Measurements from ENCODE around the gene ABCC3.

The ABCC3 gene

GRCh38 chr17:50621574-50622031 is 13.1 kb upstream of the ABCC3 start:
- TF ChIP-seq, protein P1, sequence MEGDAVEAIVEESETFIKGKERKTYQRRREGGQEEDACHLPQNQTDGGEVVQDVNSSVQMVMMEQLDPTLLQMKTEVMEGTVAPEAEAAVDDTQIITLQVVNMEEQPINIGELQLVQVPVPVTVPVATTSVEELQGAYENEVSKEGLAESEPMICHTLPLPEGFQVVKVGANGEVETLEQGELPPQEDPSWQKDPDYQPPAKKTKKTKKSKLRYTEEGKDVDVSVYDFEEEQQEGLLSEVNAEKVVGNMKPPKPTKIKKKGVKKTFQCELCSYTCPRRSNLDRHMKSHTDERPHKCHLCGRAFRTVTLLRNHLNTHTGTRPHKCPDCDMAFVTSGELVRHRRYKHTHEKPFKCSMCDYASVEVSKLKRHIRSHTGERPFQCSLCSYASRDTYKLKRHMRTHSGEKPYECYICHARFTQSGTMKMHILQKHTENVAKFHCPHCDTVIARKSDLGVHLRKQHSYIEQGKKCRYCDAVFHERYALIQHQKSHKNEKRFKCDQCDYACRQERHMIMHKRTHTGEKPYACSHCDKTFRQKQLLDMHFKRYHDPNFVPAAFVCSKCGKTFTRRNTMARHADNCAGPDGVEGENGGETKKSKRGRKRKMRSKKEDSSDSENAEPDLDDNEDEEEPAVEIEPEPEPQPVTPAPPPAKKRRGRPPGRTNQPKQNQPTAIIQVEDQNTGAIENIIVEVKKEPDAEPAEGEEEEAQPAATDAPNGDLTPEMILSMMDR (IDR thresholded peaks at IDR 0.05), result no peak
- H3K4me3 ChIP-seq, result no peak overlapping the region
- no peak for DNase-seq (ENCODE audit: low spot score)
- no peak overlapping the region for H3K27ac ChIP-seq

GRCh38 chr17:50624321-50624934 is 10.3 kb upstream of the ABCC3 start:
- Histone ChIP-seq H3K4me3 (no peak overlapping the region), H3K27ac (no peak overlapping the region)
- TF ChIP-seq, protein P1 (IDR thresholded peaks at IDR 0.05), result no peak
- no peak for DNase-seq (ENCODE audit: low spot score)

- TF ChIP-seq, protein P1 (IDR thresholded peaks at IDR 0.05), result no peak
- no peak overlapping the region for H3K27ac ChIP-seq
Measured at GRCh38 chr17:50625032-50625871, 9.4 kb upstream of the ABCC3 start.

DNA sequence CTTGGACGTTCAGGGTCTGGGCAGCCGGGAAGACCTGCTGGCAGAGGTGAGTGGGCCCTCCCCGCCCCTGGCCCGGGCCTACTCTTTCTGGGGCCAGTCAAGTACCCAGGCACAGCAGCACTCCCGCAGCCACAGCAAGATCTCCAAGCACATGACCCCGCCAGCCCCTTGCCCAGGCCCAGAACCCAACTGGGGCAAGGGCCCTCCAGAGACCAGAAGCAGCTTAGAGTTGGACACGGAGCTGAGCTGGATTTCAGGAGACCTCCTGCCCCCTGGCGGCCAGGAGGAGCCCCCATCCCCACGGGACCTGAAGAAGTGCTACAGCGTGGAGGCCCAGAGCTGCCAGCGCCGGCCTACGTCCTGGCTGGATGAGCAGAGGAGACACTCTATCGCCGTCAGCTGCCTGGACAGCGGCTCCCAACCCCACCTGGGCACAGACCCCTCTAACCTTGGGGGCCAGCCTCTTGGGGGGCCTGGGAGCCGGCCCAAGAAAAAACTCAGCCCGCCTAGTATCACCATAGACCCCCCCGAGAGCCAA is 8.6 kb upstream of the ABCC3 start:
- DNase-seq (ENCODE audit: low spot score), result no peak
- TF ChIP-seq, protein P1 (IDR thresholded peaks at IDR 0.05), result peak; percentile 56
- Histone ChIP-seq H3K27ac (no peak overlapping the region), H3K4me3 (no peak overlapping the region)

More at GRCh38 chr17:50625032-50625871, 9.4 kb upstream of the ABCC3 start:
- DNase-seq (ENCODE audit: low spot score), result no peak
- H3K4me3 ChIP-seq, result no peak overlapping the region

DNA sequence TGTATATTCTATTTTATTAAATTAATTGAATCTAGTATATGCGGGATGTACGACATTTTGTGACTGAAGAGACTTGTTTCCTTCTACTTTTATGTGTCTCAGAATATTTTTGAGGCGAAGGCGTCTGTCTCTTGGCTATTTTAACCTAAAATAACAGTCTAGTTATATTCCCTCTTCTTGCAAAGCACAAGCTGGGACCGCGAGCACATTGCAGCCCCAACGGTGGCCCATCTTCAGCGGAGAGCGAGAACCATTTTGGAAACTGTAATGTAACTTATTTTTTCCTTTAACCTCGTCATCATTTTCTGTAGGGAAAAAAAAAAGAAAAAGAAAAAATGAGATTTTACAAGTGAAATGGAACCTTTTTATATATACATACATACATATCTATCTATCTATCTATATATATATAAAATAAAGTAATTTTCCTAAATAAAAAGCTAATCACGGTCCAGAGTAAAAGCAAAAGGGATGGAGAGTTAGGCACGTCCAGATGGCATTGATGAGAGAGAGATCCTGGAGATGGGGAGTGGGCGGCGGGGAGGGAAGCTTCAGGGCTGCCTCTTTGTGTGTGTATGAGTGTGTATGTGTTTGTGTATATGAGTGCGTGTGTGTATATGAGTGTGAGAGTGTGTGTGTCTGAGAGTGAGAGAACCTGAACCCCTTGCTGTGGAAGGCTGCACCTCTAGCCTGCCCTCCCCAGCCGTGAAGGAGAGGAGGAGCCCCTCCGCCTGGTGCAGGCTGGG is 7.5 kb upstream of the ABCC3 start:
- TF ChIP-seq, protein P1 (IDR thresholded peaks at IDR 0.05), result no peak
- Histone ChIP-seq H3K27ac (no peak overlapping the region), H3K4me3 (no peak overlapping the region)
- no peak for DNase-seq (ENCODE audit: low spot score)

GRCh38 chr17:50627782-50628601 is 6.7 kb upstream of the ABCC3 start:
- TF ChIP-seq, protein P1 (IDR thresholded peaks at IDR 0.05), result no peak
- no peak overlapping the region for H3K27ac ChIP-seq
- H3K4me3 ChIP-seq, result no peak overlapping the region
- no peak for DNase-seq (ENCODE audit: low spot score)
